Lower lobe of right lung (tissue), 2 donors: ENCODE results near the gene LACTBL1. TPM values are rescaled to one million over a fixed set of nuclear protein-coding genes. Genes with fewer than 3 reads are reported as not detected.

Source experiments
- ATAC-seq, 2 donors: fragments of 200-7000 bp; cut with Tn5 transposase; one replicate each; pipeline ENCODE4 v1.9.1; 2020 to 2022; ENCODE audit warnings: mild to moderate bottlenecking in 2 of 2, moderate library complexity in 2 of 2
- DNase-seq: peaks from one replicate; pipeline ENCODE4 v3.0.0-alpha.2; 2020
- H3K27ac ChIP-seq: fragments of 200-600 bp; one replicate; pipeline ENCODE4 v1.8.0; 2022
- H3K27me3 ChIP-seq: fragments of 200-600 bp; one replicate; pipeline ENCODE4 v1.8.0; 2022; ENCODE audit warnings: low read depth
- H3K36me3 ChIP-seq: fragments of 200-600 bp; one replicate; pipeline ENCODE4 v1.8.0; 2022; ENCODE audit warnings: mild to moderate bottlenecking
- H3K4me1 ChIP-seq: fragments of 200-600 bp; one replicate; pipeline ENCODE4 v1.8.0; 2022
- H3K4me3 ChIP-seq: fragments of 200-600 bp; one replicate; pipeline ENCODE4 v1.8.0; 2022; ENCODE audit warnings: mild to moderate bottlenecking
- H3K9me3 ChIP-seq: fragments of 200-600 bp; one replicate; pipeline ENCODE4 v1.8.0; 2022
- intact Hi-C: fragments of 100-400 bp; cut with DNase I; formaldehyde crosslinking; loops from one replicate; pipeline ENCODE4 v1.11.0; 2022
- total RNA-seq: library from RNA; stranded (reverse); fragmentation: NEBNext Ultra II Directional; extraction: Animal tissue kit (Norgen Biotek cat#: 25700); gene quantifications from one replicate; pipeline ENCODE4 v1.2.1, GENCODE V29; 2021
- TF ChIP-seq, protein P1 (sequence below): fragments of 200-600 bp; IDR thresholded peaks from one replicate; pipeline ENCODE4 v1.8.0; 2022; ENCODE audit warnings: antibody characterized with exemption, mild to moderate bottlenecking
- donor health status: DM: no; HTN: yes; CAD: no; lungs with severe emphysema.

LACTBL1 gene
- total RNA-seq, 1 donor from 2014 or later, result not detected

GRCh38 chr1:22915816-22916470 lies 56.7 kb downstream of the LACTBL1 start:
- no peaks in the 10 kb centered on the region for H3K4me1 ChIP-seq
- H3K27ac ChIP-seq, result no peak overlapping the region
- intact Hi-C loops, result no loop called here
- TF ChIP-seq, protein P1, sequence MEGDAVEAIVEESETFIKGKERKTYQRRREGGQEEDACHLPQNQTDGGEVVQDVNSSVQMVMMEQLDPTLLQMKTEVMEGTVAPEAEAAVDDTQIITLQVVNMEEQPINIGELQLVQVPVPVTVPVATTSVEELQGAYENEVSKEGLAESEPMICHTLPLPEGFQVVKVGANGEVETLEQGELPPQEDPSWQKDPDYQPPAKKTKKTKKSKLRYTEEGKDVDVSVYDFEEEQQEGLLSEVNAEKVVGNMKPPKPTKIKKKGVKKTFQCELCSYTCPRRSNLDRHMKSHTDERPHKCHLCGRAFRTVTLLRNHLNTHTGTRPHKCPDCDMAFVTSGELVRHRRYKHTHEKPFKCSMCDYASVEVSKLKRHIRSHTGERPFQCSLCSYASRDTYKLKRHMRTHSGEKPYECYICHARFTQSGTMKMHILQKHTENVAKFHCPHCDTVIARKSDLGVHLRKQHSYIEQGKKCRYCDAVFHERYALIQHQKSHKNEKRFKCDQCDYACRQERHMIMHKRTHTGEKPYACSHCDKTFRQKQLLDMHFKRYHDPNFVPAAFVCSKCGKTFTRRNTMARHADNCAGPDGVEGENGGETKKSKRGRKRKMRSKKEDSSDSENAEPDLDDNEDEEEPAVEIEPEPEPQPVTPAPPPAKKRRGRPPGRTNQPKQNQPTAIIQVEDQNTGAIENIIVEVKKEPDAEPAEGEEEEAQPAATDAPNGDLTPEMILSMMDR, result no peak
- no peaks in the 10 kb centered on the region for H3K9me3 ChIP-seq
- DNase-seq (no peak), ATAC-seq (no peak)
- H3K4me3 ChIP-seq, result no peak overlapping the region
- no peaks in the 10 kb centered on the region for H3K27me3 ChIP-seq
- H3K36me3 ChIP-seq, result no peaks in the 10 kb centered on the region

DNA sequence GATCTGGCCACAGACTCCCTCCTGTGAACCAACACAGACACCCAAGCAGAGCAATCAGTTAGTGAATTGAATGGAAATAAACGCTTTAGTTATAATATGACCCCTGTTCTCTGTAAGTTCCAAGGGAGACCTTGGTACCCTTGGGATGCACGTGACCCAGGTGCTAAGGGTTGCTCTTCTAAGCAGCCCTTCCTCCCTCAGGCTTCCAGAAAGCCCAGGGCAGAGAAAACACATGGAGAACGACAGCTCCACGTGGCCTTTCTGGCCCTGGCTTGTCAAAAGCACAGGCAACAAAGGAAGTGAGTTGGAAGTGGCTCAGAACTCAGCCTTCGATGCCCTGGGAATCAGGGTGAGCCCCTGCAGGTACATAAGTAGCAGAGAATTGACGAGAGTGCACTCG lies 57.4 kb downstream of the LACTBL1 start:
- DNase-seq (no peak), ATAC-seq (no peak)
- no peaks in the 10 kb centered on the region for H3K9me3 ChIP-seq
- no peak overlapping the region for H3K27ac ChIP-seq
- H3K27me3 ChIP-seq, result no peaks in the 10 kb centered on the region
- no peaks in the 10 kb centered on the region for H3K36me3 ChIP-seq
- no peaks in the 10 kb centered on the region for H3K4me1 ChIP-seq
- H3K4me3 ChIP-seq, result no peak overlapping the region
- TF ChIP-seq, protein P1, result no peak
- intact Hi-C loops, result no loop called here

GRCh38 chr1:22914633-22915217 lies 57.9 kb downstream of the LACTBL1 start:
- no peak overlapping the region for H3K4me3 ChIP-seq
- no peak for ATAC-seq
- H3K9me3 ChIP-seq, result no peaks in the 10 kb centered on the region
- H3K36me3 ChIP-seq, result no peaks in the 10 kb centered on the region
- no peak overlapping the region for H3K27ac ChIP-seq
- intact Hi-C loops, result no loop called here
- H3K27me3 ChIP-seq, result no peaks in the 10 kb centered on the region
- no peak for DNase-seq
- TF ChIP-seq, protein P1, result no peak
- no peaks in the 10 kb centered on the region for H3K4me1 ChIP-seq

DNA sequence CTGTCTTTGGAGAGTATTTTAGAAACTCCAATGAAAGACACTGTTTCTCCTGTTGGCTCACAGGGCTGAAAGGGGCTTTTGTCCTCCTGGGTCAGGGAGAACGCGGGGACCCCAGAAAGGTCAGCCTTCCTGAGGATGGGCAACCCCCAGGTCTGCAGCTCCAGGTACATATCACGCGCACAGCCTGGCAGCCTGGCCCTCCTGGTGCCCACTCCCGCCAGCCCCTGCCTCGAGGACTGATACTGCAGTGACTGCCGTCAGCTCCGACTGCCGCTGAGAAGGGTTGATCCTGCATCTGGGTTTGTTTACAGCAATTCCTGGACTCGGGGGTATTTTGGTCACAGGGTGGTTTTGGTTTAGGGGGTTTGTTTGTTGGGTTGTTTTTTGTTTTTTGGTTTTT lies 58.5 kb downstream of the LACTBL1 start:
- H3K27ac ChIP-seq, result no peak overlapping the region
- TF ChIP-seq, protein P1, result no peak
- H3K27me3 ChIP-seq, result no peaks in the 10 kb centered on the region
- DNase-seq, result no peak
- H3K9me3 ChIP-seq, result no peaks in the 10 kb centered on the region
- no peaks in the 10 kb centered on the region for H3K4me1 ChIP-seq
- no peak for ATAC-seq
- intact Hi-C loops, result no loop called here
- no peak overlapping the region for H3K4me3 ChIP-seq
- no peaks in the 10 kb centered on the region for H3K36me3 ChIP-seq

DNA sequence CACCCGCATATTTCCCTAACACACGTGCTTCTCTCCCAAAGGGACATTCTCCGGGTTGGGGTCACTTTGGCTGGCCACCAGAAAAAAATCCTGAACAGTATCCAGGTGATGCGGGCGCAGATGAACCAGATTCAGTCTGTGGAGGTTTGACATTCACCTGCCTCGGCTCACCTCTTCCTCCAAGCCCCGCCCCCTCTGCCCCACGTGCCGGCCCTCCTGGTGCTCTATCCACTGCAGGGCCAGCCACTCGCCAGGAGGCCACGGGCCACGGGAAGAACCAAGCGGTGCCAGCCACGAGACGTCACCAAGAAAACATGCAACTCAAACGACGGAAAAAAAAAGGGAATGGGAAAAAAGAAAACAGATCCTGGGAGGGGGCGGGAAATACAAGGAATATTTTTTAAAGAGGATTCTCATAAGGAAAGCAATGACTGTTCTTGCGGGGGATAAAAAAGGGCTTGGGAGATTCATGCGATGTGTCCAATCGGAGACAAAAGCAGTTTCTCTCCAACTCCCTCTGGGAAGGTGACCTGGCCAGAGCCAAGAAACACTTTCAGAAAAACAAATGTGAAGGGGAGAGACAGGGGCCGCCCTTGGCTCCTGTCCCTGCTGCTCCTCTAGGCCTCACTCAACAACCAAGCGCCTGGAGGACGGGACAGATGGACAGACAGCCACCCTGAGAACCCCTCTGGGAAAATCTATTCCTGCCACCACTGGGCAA lies 59.1 kb downstream of the LACTBL1 start:
- TF ChIP-seq, protein P1, result no peak
- no peaks in the 10 kb centered on the region for H3K4me1 ChIP-seq
- H3K4me3 ChIP-seq, result no peak overlapping the region
- no peaks in the 10 kb centered on the region for H3K36me3 ChIP-seq
- intact Hi-C loops, result no loop called here
- no peaks in the 10 kb centered on the region for H3K27me3 ChIP-seq
- no peaks in the 10 kb centered on the region for H3K9me3 ChIP-seq
- no peak overlapping the region for H3K27ac ChIP-seq
- no peak for ATAC-seq
- DNase-seq, result no peak
